Measurements from ENCODE around the gene TBRG1. TPM values are rescaled to one million over a fixed set of nuclear protein-coding genes. Genes with fewer than 3 reads are reported as not detected.

TBRG1 gene
- total and polyA plus RNA-seq, 2 of the 8 experiments (the other 6 are each of a cell fraction or from before 2014, with no cell fraction given), result 16.3 to 26.7 TPM

DNA sequence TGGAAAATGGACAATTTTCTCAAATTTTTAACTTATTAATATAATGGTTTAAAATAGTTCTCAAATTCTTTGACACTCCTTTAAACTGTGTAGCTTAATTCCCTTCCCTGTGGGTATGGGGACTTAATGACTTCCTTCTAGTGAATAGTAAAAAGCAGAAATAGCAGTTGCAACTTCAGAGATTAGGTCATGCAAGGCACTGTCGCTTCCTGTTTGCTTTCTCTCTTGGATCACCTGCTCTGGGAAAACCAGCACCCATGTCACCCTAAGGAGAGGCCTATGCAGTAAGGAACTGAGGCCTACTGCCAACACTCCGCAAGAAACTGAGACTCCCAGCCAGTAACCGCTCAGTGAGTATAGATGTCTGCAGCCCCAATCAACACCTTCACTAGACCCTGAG, 16.9 kb upstream of the TBRG1 start:
- H3K14ac ChIP-seq (ENCODE audit: insufficient read length), result no peak overlapping the region
- H3K79me2 ChIP-seq (ENCODE audit: control insufficient read depth in 1 of 2, insufficient read depth in 2 of 2, low read length in 2 of 2), result no peaks in the 10 kb centered on the region
- no peak overlapping the region for H2BK15ac ChIP-seq (ENCODE audit: low read length)
- no peak overlapping the region for H3K18ac ChIP-seq (ENCODE audit: extremely low read depth, low read length)
- no peaks in the 10 kb centered on the region; a peak in 1 of 7 replicates for H3K4me1 ChIP-seq (replicated peaks in 1 of 4; ENCODE audit: control insufficient read depth in 3 of 4, insufficient read depth in 4 of 4, low read length in 3 of 4)
- H3K23ac ChIP-seq (ENCODE audit: insufficient read length), result no peak overlapping the region
- H4K8ac ChIP-seq (ENCODE audit: extremely low read depth, insufficient read depth, low read length), result no peak overlapping the region
- ChIA-PET POLR2A (ENCODE audit: partially characterized antibody) (no interaction called here), CTCF (ENCODE audit: partially characterized antibody) (interaction anchor here (1.0 kb wide), 1 partner anchor 203 kb away, joined by 3 read pairs; no protein-coding TSS in a partner anchor)
- 96% methylated on average over 3 of the region's 3 CpGs; no CpG with 5 or more reads in 1 of the 2 experiments for WGBS, 2 experiments (ENCODE audit: extremely low coverage in 1 of 2, insufficient coverage in 1 of 2, insufficient read length in 1 of 2, insufficient replicate concordance in 2 of 2, low coverage in 1 of 2, low lambda C conversion rate in 2 of 2, missing lambda C conversion rate in 1 of 2)
- no peak overlapping the region for H3K27ac ChIP-seq (ENCODE audit: low read depth, low read length)
- H3K23me2 ChIP-seq (ENCODE audit: low read depth, low read length), result no peaks in the 10 kb centered on the region
- no peak overlapping the region for H2AFZ ChIP-seq (ENCODE audit: low read length)
- no peak overlapping the region for H4K5ac ChIP-seq (ENCODE audit: insufficient read length, low read depth, low read length)
- no peak overlapping the region for H3K4ac ChIP-seq (replicated peaks; ENCODE audit: insufficient read length, low read depth, low read length)
- H2BK12ac ChIP-seq (ENCODE audit: low read depth, low read length), result no peak overlapping the region
- H3K27me3 ChIP-seq (replicated peaks in 1 of 4; ENCODE audit: control insufficient read depth in 3 of 4, extremely low read depth in 1 of 4, insufficient read depth in 3 of 4, low read length in 3 of 4), result no peaks in the 10 kb centered on the region
- no peak overlapping the region for H3K4me2 ChIP-seq (ENCODE audit: insufficient read depth in 1 of 2, low read depth in 2 of 2, low read length in 2 of 2)
- H3K56ac ChIP-seq (replicated peaks; ENCODE audit: insufficient read length, low read depth, low read length), result no peak overlapping the region
- no peak overlapping the region for H2AK5ac ChIP-seq (ENCODE audit: low read depth, low read length)
- no peaks in the 10 kb centered on the region for H4K20me1 ChIP-seq (replicated peaks in 1 of 2; ENCODE audit: control insufficient read depth in 1 of 2, insufficient read depth in 2 of 2, low read length in 2 of 2)
- H3K9ac ChIP-seq (replicated peaks in 1 of 4; ENCODE audit: extremely low read depth in 1 of 4, low read depth in 3 of 4, low read length in 3 of 4), result no peak overlapping the region
- DNase-seq (ENCODE audit: low read depth in 1 of 2, low spot score in 2 of 2), result no peak
- no peak overlapping the region for H3K4me3 ChIP-seq (ENCODE audit: extremely low read depth in 1 of 4, insufficient read depth in 2 of 4, low read depth in 3 of 4, low read length in 4 of 4)
- no peak overlapping the region for H2BK5ac ChIP-seq (ENCODE audit: low read depth, low read length)
- TF ChIP-seq SIN3A (conservative IDR thresholded peaks at IDR 0.05 in 1 of 2, IDR thresholded peaks at IDR 0.05 in 1 of 2; ENCODE audit: low read depth in 1 of 2, low read length in 2 of 2) (no peak), SUZ12 (IDR thresholded peaks at IDR 0.05; ENCODE audit: low read length) (no peak), TAF7 (optimal IDR thresholded peaks at IDR 0.05; ENCODE audit: borderline replicate concordance, low read depth, low read length) (no peak), RXRA (IDR thresholded peaks at IDR 0.05; ENCODE audit: insufficient read depth, low read depth, low read length) (no peak), CHD2 (IDR thresholded peaks at IDR 0.05; ENCODE audit: low read length) (no peak), JUND (IDR thresholded peaks at IDR 0.05; ENCODE audit: low read length) (no peak), NRF1 (IDR thresholded peaks at IDR 0.05; ENCODE audit: low read depth, low read length) (no peak), JUN (IDR thresholded peaks at IDR 0.05; ENCODE audit: low read depth, low read length) (no peak), PHF8 (conservative IDR thresholded peaks at IDR 0.05; ENCODE audit: low read depth, low read length) (no peak), BRCA1 (IDR thresholded peaks at IDR 0.05; ENCODE audit: low read depth, low read length) (no peak), POLR2A (IDR thresholded peaks at IDR 0.05; ENCODE audit: control extremely low read depth in 1 of 2, low read depth in 2 of 2, low read length in 2 of 2) (no peak), BACH1 (IDR thresholded peaks at IDR 0.05; ENCODE audit: low read length) (no peak)
- TF ChIP-seq, protein P1, sequence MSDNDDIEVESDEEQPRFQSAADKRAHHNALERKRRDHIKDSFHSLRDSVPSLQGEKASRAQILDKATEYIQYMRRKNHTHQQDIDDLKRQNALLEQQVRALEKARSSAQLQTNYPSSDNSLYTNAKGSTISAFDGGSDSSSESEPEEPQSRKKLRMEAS (IDR thresholded peaks at IDR 0.05), result no peak
- no peak overlapping the region for H2BK120ac ChIP-seq (replicated peaks; ENCODE audit: low read depth, low read length)
- no peak overlapping the region for H2BK20ac ChIP-seq (ENCODE audit: low read length)
- H3K9me3 ChIP-seq (ENCODE audit: insufficient read depth in 2 of 2, low read depth in 1 of 2, low read length in 1 of 2), result no peaks in the 10 kb centered on the region
- no peaks in the 10 kb centered on the region for H3K36me3 ChIP-seq (ENCODE audit: control insufficient read depth in 2 of 4, insufficient read depth in 4 of 4, low read length in 3 of 4)
- H3K79me1 ChIP-seq (ENCODE audit: low read depth, low read length), result no peaks in the 10 kb centered on the region
- no peak overlapping the region for H4K91ac ChIP-seq (replicated peaks; ENCODE audit: insufficient read length, low read length)
- FAIRE-seq, result no peak

Data from H1 (cell line).